ENCODE measurements around the gene ARSA.

Gene ARSA

GRCh38 chr22:50671641-50672040 is 43.7 kb upstream of the ARSA start:
- TF ChIP-seq OSR1 (CRISPR knock-in tag; IDR thresholded peaks at IDR 0.05) (no peak), BACH2 (CRISPR knock-in tag; IDR thresholded peaks at IDR 0.05; ENCODE audit: borderline replicate concordance) (no peak), ZNF565 (CRISPR knock-in tag; conservative IDR thresholded peaks at IDR 0.05; ENCODE audit: low read depth) (no peak), TSHZ2 (CRISPR knock-in tag; IDR thresholded peaks at IDR 0.05) (no peak), ARNTL (CRISPR knock-in tag; IDR thresholded peaks at IDR 0.05; ENCODE audit: borderline replicate concordance, low read depth) (no peak), CSDC2 (CRISPR knock-in tag; IDR thresholded peaks at IDR 0.05) (no peak)
- ATAC-seq: no peak

- no peak for ATAC-seq
- TF ChIP-seq PATZ1 (CRISPR knock-in tag; IDR thresholded peaks at IDR 0.05; ENCODE audit: borderline replicate concordance) (no peak), CSDC2 (CRISPR knock-in tag; IDR thresholded peaks at IDR 0.05) (no peak), ZNF70 (CRISPR knock-in tag; IDR thresholded peaks at IDR 0.05) (no peak), POU6F1 (CRISPR knock-in tag; IDR thresholded peaks at IDR 0.05; ENCODE audit: borderline replicate concordance, low read depth) (no peak), TCF4 (CRISPR knock-in tag; IDR thresholded peaks at IDR 0.05; ENCODE audit: borderline replicate concordance) (no peak), CREB5 (CRISPR knock-in tag; IDR thresholded peaks at IDR 0.05; ENCODE audit: low read depth) (no peak), CSRNP3 (CRISPR knock-in tag; IDR thresholded peaks at IDR 0.05) (no peak), TSHZ2 (CRISPR knock-in tag; IDR thresholded peaks at IDR 0.05) (no peak), BACH2 (CRISPR knock-in tag; IDR thresholded peaks at IDR 0.05; ENCODE audit: borderline replicate concordance) (no peak), TOX (CRISPR knock-in tag; IDR thresholded peaks at IDR 0.05; ENCODE audit: borderline replicate concordance) (no peak), ZC3H10 (CRISPR knock-in tag; IDR thresholded peaks at IDR 0.05) (no peak), ZNF8 (CRISPR knock-in tag; IDR thresholded peaks at IDR 0.05) (no peak), ISL1 (CRISPR knock-in tag; IDR thresholded peaks at IDR 0.05) (no peak), ZFP30 (CRISPR knock-in tag; IDR thresholded peaks at IDR 0.05) (no peak), ZNF565 (CRISPR knock-in tag; conservative IDR thresholded peaks at IDR 0.05; ENCODE audit: low read depth) (no peak)
Observed at GRCh38 chr22:50670914-50671538, 43.1 kb upstream of the ARSA start.

Measured in SK-N-SH treated with all-trans-retinoic acid at 6 μM for 48 hours (cell line).